ENCODE results near the gene GEMIN4.

DNA sequence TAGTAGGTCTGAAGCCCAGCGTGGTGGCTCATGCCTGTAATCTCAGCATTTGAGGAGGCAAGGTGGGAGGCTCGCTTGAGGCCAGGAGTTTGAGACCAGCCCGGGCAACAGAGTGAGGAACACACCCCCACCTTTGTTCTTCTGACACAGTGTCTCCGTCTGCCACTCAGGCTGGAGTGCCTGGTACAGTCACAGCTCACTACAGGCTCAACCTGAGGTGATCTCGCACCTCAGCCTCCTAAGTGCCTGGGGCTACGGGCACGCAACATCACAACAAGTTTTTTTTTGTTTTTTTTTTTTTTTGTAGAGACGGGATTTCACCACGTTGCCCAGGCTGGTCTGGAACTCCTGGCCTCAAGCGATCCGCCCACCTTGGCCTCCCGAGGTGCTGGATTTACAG, 26.3 kb downstream of the GEMIN4 start:
- TF ChIP-seq, protein P1, sequence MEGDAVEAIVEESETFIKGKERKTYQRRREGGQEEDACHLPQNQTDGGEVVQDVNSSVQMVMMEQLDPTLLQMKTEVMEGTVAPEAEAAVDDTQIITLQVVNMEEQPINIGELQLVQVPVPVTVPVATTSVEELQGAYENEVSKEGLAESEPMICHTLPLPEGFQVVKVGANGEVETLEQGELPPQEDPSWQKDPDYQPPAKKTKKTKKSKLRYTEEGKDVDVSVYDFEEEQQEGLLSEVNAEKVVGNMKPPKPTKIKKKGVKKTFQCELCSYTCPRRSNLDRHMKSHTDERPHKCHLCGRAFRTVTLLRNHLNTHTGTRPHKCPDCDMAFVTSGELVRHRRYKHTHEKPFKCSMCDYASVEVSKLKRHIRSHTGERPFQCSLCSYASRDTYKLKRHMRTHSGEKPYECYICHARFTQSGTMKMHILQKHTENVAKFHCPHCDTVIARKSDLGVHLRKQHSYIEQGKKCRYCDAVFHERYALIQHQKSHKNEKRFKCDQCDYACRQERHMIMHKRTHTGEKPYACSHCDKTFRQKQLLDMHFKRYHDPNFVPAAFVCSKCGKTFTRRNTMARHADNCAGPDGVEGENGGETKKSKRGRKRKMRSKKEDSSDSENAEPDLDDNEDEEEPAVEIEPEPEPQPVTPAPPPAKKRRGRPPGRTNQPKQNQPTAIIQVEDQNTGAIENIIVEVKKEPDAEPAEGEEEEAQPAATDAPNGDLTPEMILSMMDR (IDR thresholded peaks at IDR 0.05) = no peak
- no peak for TF ChIP-seq POLR2A (IDR thresholded peaks at IDR 0.05)
